ENCODE results near the gene BAMBI.

The BAMBI gene

DNA sequence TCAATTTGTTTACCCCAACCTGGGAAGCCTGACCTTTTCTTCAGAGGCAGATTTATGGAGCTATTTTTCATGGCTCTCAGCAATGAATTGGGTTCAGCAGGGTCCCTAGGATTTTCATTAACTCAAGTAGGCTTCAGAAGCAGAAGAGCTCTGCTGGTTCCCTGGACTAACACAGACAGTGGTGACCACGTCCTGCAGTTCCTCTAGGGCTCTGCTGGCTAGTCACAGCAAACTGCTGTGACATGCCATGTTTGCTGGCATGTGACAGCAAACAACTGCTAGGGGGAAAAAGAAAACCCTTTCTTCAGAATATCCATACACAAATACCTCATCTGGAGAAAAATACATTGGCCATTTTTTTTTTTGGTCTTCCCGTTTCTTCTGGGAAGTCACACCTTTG lies 13.2 kb downstream of the BAMBI start:
- TF ChIP-seq, protein P1, sequence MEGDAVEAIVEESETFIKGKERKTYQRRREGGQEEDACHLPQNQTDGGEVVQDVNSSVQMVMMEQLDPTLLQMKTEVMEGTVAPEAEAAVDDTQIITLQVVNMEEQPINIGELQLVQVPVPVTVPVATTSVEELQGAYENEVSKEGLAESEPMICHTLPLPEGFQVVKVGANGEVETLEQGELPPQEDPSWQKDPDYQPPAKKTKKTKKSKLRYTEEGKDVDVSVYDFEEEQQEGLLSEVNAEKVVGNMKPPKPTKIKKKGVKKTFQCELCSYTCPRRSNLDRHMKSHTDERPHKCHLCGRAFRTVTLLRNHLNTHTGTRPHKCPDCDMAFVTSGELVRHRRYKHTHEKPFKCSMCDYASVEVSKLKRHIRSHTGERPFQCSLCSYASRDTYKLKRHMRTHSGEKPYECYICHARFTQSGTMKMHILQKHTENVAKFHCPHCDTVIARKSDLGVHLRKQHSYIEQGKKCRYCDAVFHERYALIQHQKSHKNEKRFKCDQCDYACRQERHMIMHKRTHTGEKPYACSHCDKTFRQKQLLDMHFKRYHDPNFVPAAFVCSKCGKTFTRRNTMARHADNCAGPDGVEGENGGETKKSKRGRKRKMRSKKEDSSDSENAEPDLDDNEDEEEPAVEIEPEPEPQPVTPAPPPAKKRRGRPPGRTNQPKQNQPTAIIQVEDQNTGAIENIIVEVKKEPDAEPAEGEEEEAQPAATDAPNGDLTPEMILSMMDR (IDR thresholded peaks at IDR 0.05; ENCODE audit: low read length, missing control alignments), result no peak
- DNase-seq (ENCODE audit: low read depth), result no peak
- H3K4me3 ChIP-seq (replicated peaks; ENCODE audit: low read depth, low read length), result no peak overlapping the region

DNA sequence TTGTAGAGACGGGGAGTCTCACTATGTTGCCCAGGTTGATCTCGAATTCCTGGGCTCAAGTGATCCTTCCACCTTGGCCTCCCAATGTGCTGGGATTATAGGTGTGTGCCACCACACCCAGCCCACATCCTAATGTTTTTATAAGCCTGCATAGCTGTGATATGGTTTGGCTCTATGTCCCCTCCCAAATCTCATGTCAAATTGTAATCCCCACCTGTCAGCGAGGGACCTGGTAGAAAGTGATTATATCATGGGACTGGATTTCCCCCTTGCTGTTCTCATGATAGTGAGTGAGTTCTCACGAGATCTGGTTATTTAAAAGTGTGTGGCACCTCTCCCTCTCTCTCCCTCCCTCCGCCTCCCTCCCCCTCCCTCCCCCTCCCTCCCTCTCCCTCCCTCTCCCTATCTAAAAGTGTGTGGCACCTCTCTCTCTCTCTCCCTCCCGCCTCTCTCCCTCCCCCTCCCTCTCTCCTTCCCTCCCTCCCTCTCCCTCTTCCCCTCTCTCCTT lies 13.9 kb downstream of the BAMBI start:
- TF ChIP-seq, protein P1 (IDR thresholded peaks at IDR 0.05; ENCODE audit: low read length, missing control alignments), result no peak
- no peak overlapping the region for H3K4me3 ChIP-seq (replicated peaks; ENCODE audit: low read depth, low read length)
- DNase-seq (ENCODE audit: low read depth), result no peak

DNA sequence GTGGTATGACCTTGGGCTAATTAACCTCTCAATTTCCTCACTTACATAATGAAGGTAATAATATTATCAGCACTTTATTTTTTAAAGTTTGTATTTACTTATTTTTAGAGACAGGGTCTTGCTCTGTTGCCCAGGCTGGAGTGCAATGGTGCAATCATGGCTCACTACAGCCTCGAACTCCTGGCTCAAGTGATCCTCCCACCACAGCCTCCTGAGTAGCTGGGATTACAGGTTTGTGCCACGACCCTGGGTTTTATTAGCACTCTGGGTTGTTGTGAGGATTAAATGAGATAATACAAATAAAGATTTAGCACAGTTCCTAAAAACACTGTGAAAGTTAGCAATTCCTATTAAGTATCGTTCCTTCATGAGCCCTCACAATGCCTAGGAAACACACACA lies 14.7 kb downstream of the BAMBI start:
- TF ChIP-seq, protein P1 (IDR thresholded peaks at IDR 0.05; ENCODE audit: low read length, missing control alignments), result no peak
- no peak overlapping the region for H3K4me3 ChIP-seq (replicated peaks; ENCODE audit: low read depth, low read length)
- no peak for DNase-seq (ENCODE audit: low read depth)

DNA sequence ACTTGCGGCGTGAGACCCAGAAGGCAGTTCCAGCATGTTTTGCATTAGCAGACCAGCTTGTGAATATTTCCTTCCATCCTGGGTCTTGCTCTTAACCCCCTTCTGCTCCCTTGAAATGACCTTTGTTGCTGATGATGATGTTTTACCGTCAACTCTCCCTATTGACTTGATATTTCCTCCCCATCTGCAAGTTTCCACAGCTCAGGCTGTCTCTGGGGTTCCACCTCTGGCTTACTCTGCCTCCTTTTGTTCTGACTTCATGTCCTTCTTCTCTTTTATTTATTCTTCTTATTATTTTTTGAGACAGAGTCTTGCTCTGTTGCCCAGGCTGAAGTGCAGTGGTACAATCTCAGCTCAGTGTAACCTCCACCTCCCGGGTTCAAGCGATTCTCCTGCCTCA lies 17.2 kb downstream of the BAMBI start:
- H3K4me3 ChIP-seq (replicated peaks; ENCODE audit: low read depth, low read length), result no peak overlapping the region
- TF ChIP-seq, protein P1 (IDR thresholded peaks at IDR 0.05; ENCODE audit: low read length, missing control alignments), result no peak
- no peak for DNase-seq (ENCODE audit: low read depth)

DNA sequence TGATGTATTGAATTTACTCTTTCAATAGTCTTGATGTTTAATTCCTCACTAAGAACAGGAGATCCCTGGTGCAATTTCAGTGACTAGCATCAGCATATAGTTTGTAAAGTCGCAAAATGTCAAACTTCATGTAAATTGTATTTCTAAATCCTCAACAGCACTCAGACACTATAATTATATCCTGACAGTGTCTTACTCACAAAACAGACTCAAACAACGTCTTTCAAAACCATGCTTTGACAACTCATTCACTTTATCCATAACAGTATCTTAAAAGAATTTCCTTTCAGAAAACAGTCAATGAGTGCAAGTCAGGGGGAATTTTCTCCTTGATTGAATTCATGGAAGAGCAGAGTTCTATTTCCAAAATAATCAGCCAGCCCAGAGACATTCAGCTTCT lies 20.8 kb downstream of the BAMBI start:
- TF ChIP-seq, protein P1 (IDR thresholded peaks at IDR 0.05; ENCODE audit: low read length, missing control alignments), result no peak
- H3K4me3 ChIP-seq (replicated peaks; ENCODE audit: low read depth, low read length), result no peak overlapping the region
- DNase-seq (ENCODE audit: low read depth), result no peak

DNA sequence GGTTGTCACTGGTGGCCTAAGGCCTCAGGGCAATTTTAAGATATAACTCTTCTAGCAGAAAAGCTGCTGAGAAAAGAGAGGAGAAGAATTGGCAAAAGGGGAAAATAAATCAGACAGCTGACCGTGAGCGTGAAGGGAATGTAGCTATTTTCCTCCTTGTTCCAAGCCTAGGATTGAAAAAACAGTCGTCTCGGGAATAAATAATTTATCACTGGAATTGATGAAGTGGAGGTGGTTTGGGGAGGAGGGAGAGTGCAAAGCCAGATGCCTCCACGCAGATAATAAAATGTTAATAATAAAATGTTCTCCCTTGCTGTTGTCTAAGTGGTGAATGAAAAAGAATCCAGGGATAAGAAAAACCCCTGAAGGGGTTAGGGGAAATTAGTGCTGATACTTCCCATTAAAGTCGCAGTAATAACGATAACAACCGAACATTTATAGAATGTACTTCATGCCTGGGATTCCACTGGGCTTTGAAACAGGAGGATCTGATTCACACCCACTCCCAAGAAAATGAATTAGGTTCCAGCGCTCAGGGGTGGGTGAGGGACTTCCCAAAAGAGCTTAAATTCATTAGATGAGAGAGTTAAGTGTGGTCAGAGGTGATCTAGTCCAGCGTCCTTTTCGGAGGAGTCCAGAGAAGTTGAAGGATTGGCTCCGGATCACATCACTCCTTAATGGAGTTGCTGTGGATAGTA lies 27.3 kb downstream of the BAMBI start:
- no peak for DNase-seq (ENCODE audit: low read depth)

More for the DNA sequence above, 27.3 kb downstream of the BAMBI start:
- no peak overlapping the region for H3K4me3 ChIP-seq (replicated peaks; ENCODE audit: low read depth, low read length)
- TF ChIP-seq, protein P1 (IDR thresholded peaks at IDR 0.05; ENCODE audit: low read length, missing control alignments), result no peak
